ENCODE results near the gene RPS6KA1.
"Not testable (repeated sequence)": the region's sequence is repeated elsewhere in the genome, so short reads cannot be mapped to it uniquely, and the experiment has no call there.

RPS6KA1 gene

GRCh38 chr1:26553942-26554682, 24.6 kb downstream of the RPS6KA1 start:
- DNase-seq = no peak

- no peak for DNase-seq
Measured at GRCh38 chr1:26554781-26555180, 25.2 kb downstream of the RPS6KA1 start.

DNA sequence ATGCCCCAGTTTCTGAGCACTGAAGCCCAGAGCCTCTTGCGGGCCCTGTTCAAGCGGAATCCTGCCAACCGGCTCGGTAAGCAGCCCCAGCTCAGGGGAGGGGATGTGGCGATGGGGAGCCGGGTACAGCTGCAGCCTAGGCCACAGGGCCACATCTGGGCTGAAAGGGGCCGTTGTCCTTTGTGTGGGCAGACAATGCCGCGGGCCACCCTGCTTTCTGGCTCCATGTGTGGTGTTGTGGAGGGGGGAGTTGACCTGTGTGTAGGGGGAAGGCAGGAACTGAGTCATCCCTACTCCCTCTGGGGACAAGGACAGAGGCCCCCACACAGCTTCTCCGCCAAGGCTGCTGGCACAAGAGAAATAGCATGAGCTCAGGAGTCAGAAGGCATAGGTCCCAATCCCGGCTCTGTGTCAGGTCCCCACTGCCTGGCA, 26.0 kb downstream of the RPS6KA1 start:
- no peak for DNase-seq

DNA sequence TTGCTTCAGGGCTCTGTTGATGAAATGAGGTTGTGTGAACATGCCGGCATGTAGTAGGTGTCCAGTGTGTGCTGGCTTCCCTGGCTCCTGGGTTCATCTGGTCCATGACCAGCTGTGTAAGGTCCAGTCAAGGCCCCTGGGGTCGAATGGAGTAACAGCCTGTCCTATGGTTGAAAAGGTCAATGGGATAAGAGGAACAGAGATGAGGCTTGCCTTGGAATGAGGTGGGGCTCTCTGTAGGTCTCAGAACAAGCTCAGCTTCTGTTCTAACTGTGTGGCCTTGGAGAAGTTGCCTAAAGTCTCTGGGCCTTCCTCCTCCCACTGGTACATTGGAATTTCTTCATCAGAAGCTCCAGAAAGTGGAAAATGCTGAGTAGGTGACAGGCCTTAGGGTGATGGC, 26.6 kb downstream of the RPS6KA1 start:
- no peak for DNase-seq

DNA sequence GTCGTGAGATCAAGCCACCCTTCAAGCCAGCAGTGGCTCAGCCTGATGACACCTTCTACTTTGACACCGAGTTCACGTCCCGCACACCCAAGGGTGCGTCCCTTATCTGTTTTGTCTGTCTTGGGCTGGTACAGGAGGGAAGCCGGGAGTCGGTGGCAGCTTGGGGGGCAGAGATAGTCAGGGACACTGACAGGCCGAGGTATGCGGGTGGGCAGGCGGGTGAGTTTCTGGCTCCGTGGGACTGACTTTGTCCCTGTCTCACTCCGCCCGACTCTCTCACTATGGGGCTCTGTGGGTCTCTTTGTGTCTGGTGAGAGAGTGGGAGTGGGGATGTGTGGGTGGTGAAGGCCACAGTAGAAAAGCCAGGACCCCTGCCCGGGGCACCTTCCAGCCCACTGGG, 27.4 kb downstream of the RPS6KA1 start:
- DNase-seq = no peak

- no peak for DNase-seq
Measured at GRCh38 chr1:26558685-26559048, 29.1 kb downstream of the RPS6KA1 start.

- DNase-seq = no peak
Measured at GRCh38 chr1:26560403-26560780, 30.8 kb downstream of the RPS6KA1 start.

DNA sequence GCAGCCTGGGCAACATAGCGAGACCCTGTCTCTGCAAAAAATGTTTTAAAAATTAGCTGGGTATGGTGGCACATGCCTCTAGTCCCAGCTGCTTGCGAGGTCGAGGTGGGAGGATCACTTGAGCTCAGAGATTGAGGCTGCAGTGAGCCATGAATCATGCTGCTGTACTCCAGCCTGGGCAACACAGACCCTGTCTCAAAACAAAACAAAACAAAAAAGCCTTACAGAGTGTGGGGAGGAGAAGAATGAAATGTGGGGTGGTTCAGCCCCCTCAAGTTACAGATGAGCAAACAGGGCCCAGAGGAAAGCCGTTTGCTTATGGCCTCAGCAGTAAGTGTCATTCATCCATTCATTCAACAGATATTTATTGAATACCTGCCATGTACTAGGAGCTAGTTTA, 40.7 kb downstream of the RPS6KA1 start:
- no peak for DNase-seq

- no peak for DNase-seq
Measured at GRCh38 chr1:26571381-26571780, 41.8 kb downstream of the RPS6KA1 start.

DNA sequence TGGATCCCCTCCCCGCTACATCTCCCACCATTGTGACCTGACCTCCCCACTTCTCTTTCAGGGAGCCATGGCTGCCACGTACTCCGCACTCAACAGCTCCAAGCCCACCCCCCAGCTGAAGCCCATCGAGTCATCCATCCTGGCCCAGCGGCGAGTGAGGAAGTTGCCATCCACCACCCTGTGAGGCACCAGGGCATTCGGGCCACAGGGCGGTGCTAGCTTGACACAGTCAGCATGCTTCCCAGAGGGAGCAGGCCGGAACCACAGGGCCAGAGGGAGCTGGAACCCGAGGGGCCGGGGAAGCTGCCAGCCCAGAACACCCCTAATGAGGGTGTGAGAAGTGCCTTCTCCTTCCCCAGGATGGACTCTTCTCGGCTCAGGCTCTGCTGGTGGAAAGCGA, 44.5 kb downstream of the RPS6KA1 start:
- DNase-seq = no peak

GRCh38 chr1:26574719-26575251, 45.2 kb downstream of the RPS6KA1 start:
- DNase-seq = no peak

DNA sequence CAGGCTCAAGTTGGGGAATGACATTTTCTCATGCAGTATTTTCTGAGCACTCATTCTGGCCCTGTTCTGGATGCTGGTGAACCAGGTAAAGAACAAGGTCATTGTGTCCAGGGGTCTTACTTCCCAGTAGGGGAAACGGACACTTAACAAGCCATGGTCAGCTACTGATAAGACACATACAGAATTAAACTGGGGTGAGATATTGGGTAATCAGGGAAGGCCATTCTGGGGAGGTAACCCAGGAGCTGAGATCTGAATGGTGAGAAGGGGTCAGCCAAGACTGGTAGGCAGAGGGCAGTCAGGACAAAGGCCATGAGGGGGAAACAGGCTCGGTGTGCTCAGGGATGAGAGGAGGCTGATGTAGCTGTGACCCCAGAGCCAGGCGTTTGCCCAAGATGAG, 45.8 kb downstream of the RPS6KA1 start:
- no peak for DNase-seq

- DNase-seq = no peak
Measured at GRCh38 chr1:26578167-26578566, 48.6 kb downstream of the RPS6KA1 start.

DNA sequence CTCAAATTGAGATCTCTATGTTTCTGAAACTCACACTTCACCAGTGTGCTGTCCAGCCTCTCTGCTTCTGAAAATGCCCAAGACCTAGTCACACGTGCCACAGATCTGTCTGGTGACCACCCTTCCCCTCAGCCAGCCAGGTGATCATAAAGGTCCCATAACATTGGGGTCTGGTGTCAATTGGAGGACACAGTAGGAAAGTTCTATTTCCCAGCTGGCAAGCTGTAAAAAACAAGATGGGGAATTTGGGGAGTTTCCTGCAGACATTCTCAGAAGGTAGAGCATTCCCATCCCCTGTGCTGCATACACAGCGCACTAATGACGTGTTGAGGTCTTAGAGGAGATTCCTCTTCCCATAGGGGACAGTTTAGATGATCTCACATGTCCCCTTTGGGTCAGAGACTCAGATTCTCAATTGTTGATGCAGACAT, 50.1 kb downstream of the RPS6KA1 start:
- DNase-seq = no peak

GRCh38 chr1:26580116-26580515, 50.6 kb downstream of the RPS6KA1 start:
- DNase-seq = no peak

DNA sequence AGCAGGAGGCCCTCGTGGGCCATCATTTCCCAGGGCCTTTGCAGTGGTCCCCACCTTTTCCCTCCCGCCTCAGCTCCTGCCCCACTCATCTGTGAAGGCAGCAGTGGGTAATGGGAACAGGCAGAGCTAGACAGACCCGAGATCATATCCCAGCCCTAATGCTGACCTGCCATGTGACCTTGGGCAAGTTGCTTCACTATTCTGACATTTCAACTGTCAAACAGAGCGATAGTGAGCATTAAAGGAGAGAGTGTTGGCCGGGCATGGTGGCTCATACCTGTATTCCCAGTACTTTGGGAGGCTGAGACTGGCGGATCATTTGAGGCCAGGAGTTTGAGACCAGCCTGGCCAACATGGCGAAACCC, 51.7 kb downstream of the RPS6KA1 start:
- DNase-seq = no peak

DNA sequence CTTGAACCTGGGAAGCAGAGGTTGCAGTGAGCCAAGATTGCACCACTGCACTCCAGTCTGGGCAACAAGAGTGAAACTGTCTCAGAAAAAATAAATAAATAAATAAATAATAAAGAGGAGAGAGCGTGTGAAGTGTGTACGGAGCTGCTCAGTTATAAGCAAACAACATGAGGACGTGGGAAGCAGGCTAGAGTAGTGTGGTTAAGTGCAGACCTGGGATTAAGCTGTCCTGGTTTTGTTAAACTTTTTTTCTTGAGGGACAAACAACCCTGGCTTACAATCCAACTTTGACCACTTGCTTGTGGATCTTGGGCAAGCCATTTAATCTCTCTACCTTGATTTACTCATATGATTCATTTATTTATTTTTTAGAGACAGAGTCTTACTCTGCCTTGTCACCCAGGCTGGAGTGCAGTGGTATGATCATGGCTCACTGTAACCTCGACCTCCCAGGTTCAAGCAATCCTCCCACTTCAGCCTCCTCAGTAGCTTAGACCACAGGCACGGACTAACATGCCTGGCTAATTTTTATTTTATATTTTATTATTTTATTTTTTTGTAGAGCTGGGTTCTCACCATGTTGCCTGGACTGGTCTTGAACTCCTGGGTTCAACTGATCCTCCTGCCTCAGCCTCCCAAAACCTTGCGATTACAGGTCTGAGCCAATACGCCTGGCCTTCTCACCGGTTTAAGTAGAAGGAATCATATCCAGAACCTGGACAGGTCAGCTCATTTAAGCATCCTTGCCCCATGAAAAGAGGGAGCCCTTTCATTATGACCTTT, 52.7 kb downstream of the RPS6KA1 start:
- DNase-seq = no peak

GRCh38 chr1:26582836-26583460, 53.4 kb downstream of the RPS6KA1 start:
- no peak for DNase-seq

GRCh38 chr1:26583646-26584485, 54.3 kb downstream of the RPS6KA1 start:
- no peak for DNase-seq

DNA sequence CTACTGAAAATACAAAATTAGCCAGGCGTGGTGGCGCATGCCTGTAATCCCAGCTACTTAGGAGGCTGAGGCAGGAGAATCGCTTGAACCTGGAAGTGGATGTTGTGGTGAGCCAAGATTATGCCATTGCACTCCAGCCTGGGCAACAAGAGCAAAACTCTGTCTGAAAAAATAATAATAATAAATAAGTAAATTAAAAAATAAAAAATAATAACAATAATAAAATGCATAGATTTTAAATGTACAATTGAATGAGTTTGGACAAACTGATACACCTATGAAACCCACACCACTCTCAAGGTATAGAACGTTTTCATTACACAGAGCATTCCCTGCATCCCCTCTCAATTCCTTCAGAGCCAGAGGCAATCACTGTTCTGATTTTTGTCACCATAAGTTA, 55.0 kb downstream of the RPS6KA1 start:
- not testable (repeated sequence) for DNase-seq

DNA sequence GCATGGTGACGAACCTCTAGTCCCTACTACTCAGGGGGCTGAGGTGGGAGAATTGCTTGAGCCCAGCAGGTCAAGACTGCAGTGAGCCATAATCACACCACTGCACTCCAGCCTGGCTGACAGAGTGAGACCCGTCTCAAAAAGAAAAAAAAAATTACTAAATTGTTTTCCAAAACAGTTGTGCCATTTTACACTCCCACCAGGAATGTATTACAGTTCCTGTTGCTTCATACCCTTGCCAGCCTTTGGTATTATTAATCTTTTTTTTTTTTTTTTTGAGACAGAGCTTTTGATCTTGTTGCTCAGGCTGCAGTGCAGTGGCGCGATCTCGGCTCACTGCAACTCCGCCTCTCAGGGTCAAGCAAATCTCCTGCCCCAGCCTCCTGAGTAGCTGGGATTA, 55.9 kb downstream of the RPS6KA1 start:
- no peak for DNase-seq

DNA sequence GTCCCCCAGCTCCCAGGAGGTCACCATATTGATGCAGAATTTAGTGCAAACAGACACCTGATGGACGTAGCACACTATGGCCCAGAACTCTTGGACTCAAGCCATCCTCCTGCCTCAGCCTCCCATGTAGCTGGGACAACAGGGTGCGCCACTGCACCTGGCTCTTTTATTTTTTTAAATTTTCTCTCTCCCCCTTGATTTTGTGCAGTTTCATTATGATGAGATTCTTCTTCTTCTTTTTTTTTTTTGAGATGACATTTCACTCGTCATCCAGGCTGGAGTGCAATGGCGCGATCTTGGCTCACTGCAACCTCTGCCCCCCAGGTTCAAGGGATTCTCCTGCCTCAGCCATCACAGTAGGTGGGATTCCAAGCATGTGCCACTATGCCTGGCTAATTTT, 63.8 kb downstream of the RPS6KA1 start:
- DNase-seq = no peak

All from right kidney (tissue), 1 donor.